ENCODE results near the gene MEIOSIN. TPM values are rescaled to one million over a fixed set of nuclear protein-coding genes. Genes with fewer than 3 reads are reported as not detected.

The MEIOSIN gene
- total and polyA plus RNA-seq, 2 experiments from 2014 or later, result not detected

- Histone ChIP-seq H3K79me2 (ENCODE audit: insufficient read depth) (peaks cover 18% of the 10 kb centered on the region; the same call in 1 of the 2 replicates), H3K9me3 (ENCODE audit: low read depth) (no peaks in the 10 kb centered on the region), H3K36me3 (ENCODE audit: low read depth) (no peaks in the 10 kb centered on the region), H3F3A (ENCODE audit: insufficient read depth) (peaks cover 11% of the 10 kb centered on the region), H3K4me2 (ENCODE audit: unreplicated experiment) (peak overlapping the region; percentile 95), H3K9me2 (ENCODE audit: insufficient read depth) (no peaks in the 10 kb centered on the region), H3K27me3 (replicated peaks; ENCODE audit: insufficient read depth) (no peaks in the 10 kb centered on the region), H4K20me1 (ENCODE audit: insufficient read depth) (no peaks in the 10 kb centered on the region), H3K4me1 (ENCODE audit: insufficient read depth) (peaks cover 5% of the 10 kb centered on the region; the same call in 1 of the 2 replicates), H3K4me3 (peak overlapping the region; percentile 95), H3K9ac (peak overlapping the region; percentile 95), H3K27ac (peak overlapping the region; percentile 94), H2AFZ (peak overlapping the region; percentile 45)
- peak; percentile 84 for DNase-seq
- in situ Hi-C loops (cut with MboI), result no loop called here
- no peak for TF ChIP-seq EZH2phosphoT487 (IDR thresholded peaks at IDR 0.05; ENCODE audit: insufficient read depth, low read depth)
- TF ChIP-seq EZH2 (IDR thresholded peaks at IDR 0.05; ENCODE audit: insufficient read depth, poor library complexity, severe bottlenecking), result no peak
- WGBS, 2 experiments (ENCODE audit: low coverage in 1 of 2, low lambda C conversion rate in 2 of 2, missing lambda C conversion rate in 2 of 2), result 1 to 2% methylated on average over 55 to 80 of the region's 102 CpGs
Measured at GRCh38 chr19:45767881-45768654, 34.8 kb downstream of the MEIOSIN start.

- peak overlapping the region; percentile 67 for H2AFZ ChIP-seq
- 0% methylated on average over 1 to 15 of the region's 33 CpGs for WGBS, 2 experiments (ENCODE audit: low coverage in 1 of 2, low lambda C conversion rate in 2 of 2, missing lambda C conversion rate in 2 of 2)
- DNase-seq, result peak; percentile 81
Measured at GRCh38 chr19:45768655-45768983, 35.4 kb downstream of the MEIOSIN start.

GRCh38 chr19:45768984-45769782 is 35.9 kb downstream of the MEIOSIN start, which contains the start of gene SIX5:
Gene SIX5 (minus strand): TSS chr19:45769252. CDS start chr19:45768844, 408 bp downstream.
- Histone ChIP-seq H3K27ac (peak within 1 kb of the TSS; percentile 94), H3K4me2 (ENCODE audit: unreplicated experiment) (peak within 1 kb of the TSS; percentile 99), H2AFZ (peak within 1 kb of the TSS; percentile 67), H3K4me3 (peak within 1 kb of the TSS; percentile 95), H3K9ac (peak within 1 kb of the TSS; percentile 95), H3K9me3 (ENCODE audit: low read depth) (no peaks in the 10 kb centered on the region), H3K4me1 (ENCODE audit: insufficient read depth) (peaks cover 5% of the 10 kb centered on the region; the same call in 1 of the 2 replicates), H3F3A (ENCODE audit: insufficient read depth) (peaks cover 11% of the 10 kb centered on the region), H4K20me1 (ENCODE audit: insufficient read depth) (no peaks in the 10 kb centered on the region), H3K36me3 (ENCODE audit: low read depth) (no peaks in the 10 kb centered on the region), H3K27me3 (replicated peaks; ENCODE audit: insufficient read depth) (no peaks in the 10 kb centered on the region), H3K79me2 (ENCODE audit: insufficient read depth) (peaks cover 18% of the 10 kb centered on the region; the same call in 1 of the 2 replicates), H3K9me2 (ENCODE audit: insufficient read depth) (no peaks in the 10 kb centered on the region)
- DNase-seq, result peak; percentile 98
- TF ChIP-seq EZH2 (IDR thresholded peaks at IDR 0.05; ENCODE audit: insufficient read depth, poor library complexity, severe bottlenecking), result no peak
- in situ Hi-C loops (cut with MboI), result no loop called here
- 1 to 2% methylated on average over 55 to 56 of the region's 70 CpGs for WGBS, 2 experiments (ENCODE audit: low coverage in 1 of 2, low lambda C conversion rate in 2 of 2, missing lambda C conversion rate in 2 of 2)

More at GRCh38 chr19:45768655-45768983, 35.4 kb downstream of the MEIOSIN start:
- Histone ChIP-seq H3K27ac (peak overlapping the region; percentile 94), H3K4me3 (peak overlapping the region; percentile 95), H3K9ac (peak overlapping the region; percentile 95), H3K4me2 (ENCODE audit: unreplicated experiment) (peak overlapping the region; percentile 95), H3F3A (ENCODE audit: insufficient read depth) (peaks cover 11% of the 10 kb centered on the region), H3K79me2 (ENCODE audit: insufficient read depth) (peaks cover 18% of the 10 kb centered on the region; the same call in 1 of the 2 replicates), H3K9me2 (ENCODE audit: insufficient read depth) (no peaks in the 10 kb centered on the region), H4K20me1 (ENCODE audit: insufficient read depth) (no peaks in the 10 kb centered on the region), H3K9me3 (ENCODE audit: low read depth) (no peaks in the 10 kb centered on the region), H3K4me1 (ENCODE audit: insufficient read depth) (peaks cover 5% of the 10 kb centered on the region; the same call in 1 of the 2 replicates), H3K27me3 (replicated peaks; ENCODE audit: insufficient read depth) (no peaks in the 10 kb centered on the region), H3K36me3 (ENCODE audit: low read depth) (no peaks in the 10 kb centered on the region)
- in situ Hi-C loops (cut with MboI), result no loop called here
- TF ChIP-seq EZH2phosphoT487 (IDR thresholded peaks at IDR 0.05; ENCODE audit: insufficient read depth, low read depth), result no peak

- no peak for TF ChIP-seq EZH2phosphoT487 (IDR thresholded peaks at IDR 0.05; ENCODE audit: insufficient read depth, low read depth)
- TF ChIP-seq EZH2 (IDR thresholded peaks at IDR 0.05; ENCODE audit: insufficient read depth, poor library complexity, severe bottlenecking), result no peak
- peak; percentile 83 for DNase-seq
- H3K9me3 ChIP-seq (ENCODE audit: low read depth), result no peaks in the 10 kb centered on the region
- H3K4me3 ChIP-seq, result peak overlapping the region; percentile 77
- peaks cover 18% of the 10 kb centered on the region; the same call in 1 of the 2 replicates for H3K79me2 ChIP-seq (ENCODE audit: insufficient read depth)
- H3K27me3 ChIP-seq (replicated peaks; ENCODE audit: insufficient read depth), result no peaks in the 10 kb centered on the region
- peaks cover 16% of the 10 kb centered on the region for H3F3A ChIP-seq (ENCODE audit: insufficient read depth)
- peaks cover 5% of the 10 kb centered on the region; the same call in 1 of the 2 replicates for H3K4me1 ChIP-seq (ENCODE audit: insufficient read depth)
- peak overlapping the region; percentile 91 for H3K27ac ChIP-seq
- WGBS, 2 experiments (ENCODE audit: low coverage in 1 of 2, low lambda C conversion rate in 2 of 2, missing lambda C conversion rate in 2 of 2), result 1% methylated on average over 27 to 28 of the region's 28 CpGs
- peak overlapping the region; percentile 84 for H3K9ac ChIP-seq
- H3K9me2 ChIP-seq (ENCODE audit: insufficient read depth), result no peaks in the 10 kb centered on the region
- in situ Hi-C loops (cut with MboI), result no loop called here
- no peaks in the 10 kb centered on the region for H4K20me1 ChIP-seq (ENCODE audit: insufficient read depth)
- 0 out of 2 replicates have a peak overlapping the region, but pooled peaks have one; percentile 26 for H2AFZ ChIP-seq
- H3K4me2 ChIP-seq (ENCODE audit: unreplicated experiment), result peak overlapping the region; percentile 99
- no peaks in the 10 kb centered on the region for H3K36me3 ChIP-seq (ENCODE audit: low read depth)
Measured at GRCh38 chr19:45769821-45770191, 36.6 kb downstream of the MEIOSIN start.
